Stimulated activated naive CD8-positive, alpha-beta T cell treated with anti-CD3 and anti-CD28 coated beads, Interleukin-15, amount 100 ng/mL, for 72 hours (primary cell): Measurements from ENCODE around the gene EXD3.

ENCODE experiments used
- ATAC-seq: fragments of 150-1000 bp; cut with Tn5 transposase; 2 replicates; pipeline ENCODE4 v1.10.0; 2021; ENCODE audit warnings: mild to moderate bottlenecking, moderate library complexity
- DNase-seq, 2 donors: peaks; one replicate each; pipeline ENCODE4 v3.0.0; 2021 to 2022
- H3K27ac Mint-ChIP-seq, 2 donors: one replicate each; pipeline ENCODE4 v1.8.0; 2022; ENCODE audit warnings: mild to moderate bottlenecking in 2 of 2, mixed read lengths in 2 of 2, moderate library complexity in 2 of 2
- H3K27me3 Mint-ChIP-seq: one replicate; pipeline ENCODE4 v1.8.0; 2022; ENCODE audit warnings: mixed read lengths
- H3K4me1 Mint-ChIP-seq: one replicate; pipeline ENCODE4 v1.8.0; 2022; ENCODE audit warnings: mild to moderate bottlenecking, mixed read lengths
- H3K4me3 Mint-ChIP-seq, 2 donors: one replicate each; pipeline ENCODE4 v1.8.0; 2022; ENCODE audit warnings: mild to moderate bottlenecking in 2 of 2, mixed read lengths in 2 of 2, moderate library complexity in 1 of 2
- H3K9me3 Mint-ChIP-seq, 2 donors: one replicate each; pipeline ENCODE4 v1.8.0; 2022; ENCODE audit warnings: mixed read lengths in 2 of 2

EXD3 gene

GRCh38 chr9:137286975-137287383 is 136.0 kb downstream of the EXD3 start:
- Mint-ChIP-seq H3K9me3 (no peaks in the 10 kb centered on the region), H3K4me3 (no peak overlapping the region), H3K27ac (no peak overlapping the region), H3K27me3 (peaks cover 26% of the 10 kb centered on the region), H3K4me1 (peaks cover 6% of the 10 kb centered on the region)
- no peak for DNase-seq
- ATAC-seq = peak; percentile 80

- DNase-seq (no peak), ATAC-seq (no peak)
- Mint-ChIP-seq H3K27ac (no peak overlapping the region), H3K4me1 (peaks cover 22% of the 10 kb centered on the region), H3K27me3 (peaks cover 31% of the 10 kb centered on the region), H3K4me3 (no peak overlapping the region), H3K9me3 (no peaks in the 10 kb centered on the region)
Observed at GRCh38 chr9:137281345-137282116, 141.4 kb downstream of the EXD3 start.

GRCh38 chr9:137280474-137281344 is 142.3 kb downstream of the EXD3 start:
- Mint-ChIP-seq H3K4me3 (no peak overlapping the region), H3K4me1 (peaks cover 27% of the 10 kb centered on the region), H3K27ac (no peak overlapping the region), H3K9me3 (no peaks in the 10 kb centered on the region), H3K27me3 (peaks cover 36% of the 10 kb centered on the region)
- DNase-seq = no peak
- ATAC-seq = peak; percentile 21

GRCh38 chr9:137279741-137280473 is 143.1 kb downstream of the EXD3 start:
- ATAC-seq (no peak), DNase-seq (no peak)
- Mint-ChIP-seq H3K4me1 (peaks cover 34% of the 10 kb centered on the region), H3K27me3 (peaks cover 44% of the 10 kb centered on the region), H3K4me3 (no peak overlapping the region), H3K27ac (no peak overlapping the region), H3K9me3 (no peaks in the 10 kb centered on the region)

GRCh38 chr9:137278721-137279711 is 143.9 kb downstream of the EXD3 start:
- Mint-ChIP-seq H3K4me1 (peaks cover 42% of the 10 kb centered on the region), H3K27me3 (peaks cover 44% of the 10 kb centered on the region), H3K4me3 (peak overlapping the region in 1 of 2 donors; percentile 10), H3K9me3 (no peaks in the 10 kb centered on the region), H3K27ac (no peak overlapping the region)
- ATAC-seq (peak; percentile 1), DNase-seq (no peak)

GRCh38 chr9:137278061-137278701 is 144.8 kb downstream of the EXD3 start:
- Mint-ChIP-seq H3K4me1 (peaks cover 42% of the 10 kb centered on the region), H3K9me3 (no peaks in the 10 kb centered on the region), H3K27ac (peak overlapping the region in 1 of 2 donors; percentile 52), H3K27me3 (peaks cover 38% of the 10 kb centered on the region), H3K4me3 (peak overlapping the region; percentile 79 to 88)
- ATAC-seq (peak; percentile 11), DNase-seq (no peak)

- no peaks in the 10 kb centered on the region for H3K9me3 Mint-ChIP-seq
- DNase-seq = peak in 1 of 2 donors; percentile 54
- peak within 1 kb of the TSS; percentile 78 to 94 for H3K27ac Mint-ChIP-seq
- ATAC-seq = peak; percentile 70
- peaks cover 31% of the 10 kb centered on the region for H3K27me3 Mint-ChIP-seq
- peaks cover 38% of the 10 kb centered on the region for H3K4me1 Mint-ChIP-seq
- peak within 1 kb of the TSS; percentile 79 to 88 for H3K4me3 Mint-ChIP-seq
Observed at GRCh38 chr9:137277329-137278041, 145.5 kb downstream of the EXD3 start, which contains the start of gene TOR4A. Gene TOR4A (plus strand): TSS chr9:137277726. CDS start chr9:137278690, 964 bp downstream.

- peak overlapping the region; percentile 78 to 94 for H3K27ac Mint-ChIP-seq
- peak overlapping the region; percentile 79 to 88 for H3K4me3 Mint-ChIP-seq
- ATAC-seq = no peak
- peaks cover 23% of the 10 kb centered on the region for H3K27me3 Mint-ChIP-seq
- no peak for DNase-seq
- H3K4me1 Mint-ChIP-seq = peaks cover 38% of the 10 kb centered on the region
- no peaks in the 10 kb centered on the region for H3K9me3 Mint-ChIP-seq
Observed at GRCh38 chr9:137276473-137277328, 146.3 kb downstream of the EXD3 start.

GRCh38 chr9:137275588-137276472 is 147.1 kb downstream of the EXD3 start:
- no peak for DNase-seq
- ATAC-seq = no peak
- Mint-ChIP-seq H3K4me3 (no peak overlapping the region), H3K27ac (no peak overlapping the region), H3K4me1 (peaks cover 47% of the 10 kb centered on the region), H3K27me3 (peaks cover 21% of the 10 kb centered on the region), H3K9me3 (no peaks in the 10 kb centered on the region)

- Mint-ChIP-seq H3K4me3 (no peak overlapping the region), H3K27ac (peak overlapping the region in 1 of 2 donors; percentile 54), H3K9me3 (no peaks in the 10 kb centered on the region), H3K4me1 (peaks cover 48% of the 10 kb centered on the region), H3K27me3 (peaks cover 21% of the 10 kb centered on the region)
- DNase-seq (no peak), ATAC-seq (no peak)
Observed at GRCh38 chr9:137275203-137275587, 147.8 kb downstream of the EXD3 start.

GRCh38 chr9:137273611-137274320 is 149.2 kb downstream of the EXD3 start:
- Mint-ChIP-seq H3K27me3 (peaks cover 21% of the 10 kb centered on the region), H3K27ac (no peak overlapping the region), H3K4me1 (peaks cover 56% of the 10 kb centered on the region), H3K9me3 (no peaks in the 10 kb centered on the region), H3K4me3 (no peak overlapping the region)
- no peak for DNase-seq
- ATAC-seq = no peak
